HG03139 (cell line): ENCODE results near the gene CD59.
"Not testable (repeated sequence)": the region's sequence is repeated elsewhere in the genome, so short reads cannot be mapped to it uniquely, and the experiment has no call there.

ENCODE experiments used
- ATAC-seq: cut with Tn5 transposase; IDR thresholded peaks from one replicate; pipeline ENCODE4 v1.9.1; 2021; ENCODE audit not compliant: unreplicated experiment

Gene CD59

DNA sequence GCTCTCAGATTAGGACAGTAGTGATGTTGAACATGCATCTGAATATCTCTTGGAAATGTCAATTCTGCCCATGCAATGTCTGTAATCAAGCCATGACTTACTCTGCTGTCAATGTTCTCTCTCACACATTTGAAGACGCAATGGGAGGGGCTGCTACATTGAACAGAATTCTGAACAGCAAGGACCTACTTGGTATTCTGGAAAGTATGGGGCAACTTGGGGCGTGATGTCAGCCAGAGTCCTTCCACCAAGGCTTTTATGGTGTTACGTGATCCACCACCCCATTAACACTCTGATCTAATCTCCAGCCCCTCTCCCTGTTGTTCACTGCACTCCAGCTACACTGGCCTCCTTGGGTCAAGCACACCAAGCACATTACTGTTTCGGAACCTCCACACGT is 7.1 kb upstream of the CD59 start:
- ATAC-seq: no peak

DNA sequence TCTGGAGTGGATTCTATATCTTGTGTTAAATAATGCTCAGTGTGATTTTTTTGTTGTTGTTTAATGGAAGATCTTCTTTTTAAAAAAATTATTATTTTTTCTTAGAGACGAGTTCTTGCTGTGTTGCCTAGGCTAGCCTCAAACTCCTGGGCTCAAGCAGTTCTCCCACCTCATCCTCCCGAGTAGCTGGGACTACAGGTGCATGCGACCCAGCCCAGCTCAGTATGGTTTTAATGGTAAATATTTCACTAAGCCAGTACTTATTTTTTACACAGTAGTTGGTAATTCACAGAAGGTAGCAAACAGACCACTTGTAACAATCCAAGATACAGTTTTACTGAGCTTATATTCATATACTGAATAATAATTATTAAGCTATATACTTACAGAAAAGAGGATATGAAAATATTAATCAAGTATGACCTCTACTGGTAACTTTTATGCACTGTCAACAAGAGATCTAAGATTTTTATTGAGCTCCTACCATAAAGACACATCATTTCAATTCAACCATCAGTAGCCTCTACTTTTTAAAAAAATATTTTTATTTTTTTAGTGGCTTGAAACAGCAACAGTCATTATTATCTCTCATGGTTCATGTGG is 6.1 kb upstream of the CD59 start:
- ATAC-seq: no peak

DNA sequence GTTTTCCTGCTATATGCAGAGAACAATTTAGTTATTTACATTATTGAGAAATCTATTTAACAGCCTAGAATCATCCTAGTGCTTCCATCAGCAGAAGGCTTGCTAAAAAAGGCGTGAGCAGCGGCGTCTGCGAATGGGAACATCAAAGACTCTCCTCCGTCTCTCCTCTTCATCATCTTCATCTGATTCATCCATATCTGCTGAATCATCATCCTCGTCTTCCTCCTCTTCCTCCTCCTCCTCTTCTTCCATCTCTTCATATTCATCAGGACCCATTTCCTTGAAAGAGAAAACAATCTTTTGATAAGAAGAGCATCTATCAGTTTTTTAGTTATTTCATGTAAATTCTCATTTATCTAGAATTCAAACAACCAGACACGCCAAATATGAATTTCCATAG is 5.6 kb upstream of the CD59 start:
- no peak for ATAC-seq

DNA sequence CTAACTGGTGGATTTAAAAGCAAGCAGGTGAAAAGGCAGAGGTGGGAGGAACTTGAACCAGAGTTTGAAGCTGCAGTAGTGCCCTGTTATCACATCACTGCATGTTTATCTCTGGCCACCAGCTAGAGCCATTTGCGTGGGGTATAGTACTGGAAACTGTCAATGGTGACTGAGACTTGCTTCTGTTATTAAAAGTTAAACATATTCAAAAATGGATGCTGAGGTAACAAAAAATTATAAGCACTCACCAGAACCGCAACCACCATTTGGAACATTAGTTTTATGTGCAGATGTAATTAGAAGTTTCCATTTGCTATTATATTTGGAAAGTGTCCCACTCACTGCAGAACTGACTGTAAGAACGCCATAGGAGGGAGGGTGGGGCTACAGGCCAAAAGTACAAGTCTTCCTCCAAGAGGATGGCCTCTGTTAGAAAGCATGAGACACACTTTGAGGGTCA is 1.2 kb upstream of the CD59 start:
- ATAC-seq: no peak

DNA sequence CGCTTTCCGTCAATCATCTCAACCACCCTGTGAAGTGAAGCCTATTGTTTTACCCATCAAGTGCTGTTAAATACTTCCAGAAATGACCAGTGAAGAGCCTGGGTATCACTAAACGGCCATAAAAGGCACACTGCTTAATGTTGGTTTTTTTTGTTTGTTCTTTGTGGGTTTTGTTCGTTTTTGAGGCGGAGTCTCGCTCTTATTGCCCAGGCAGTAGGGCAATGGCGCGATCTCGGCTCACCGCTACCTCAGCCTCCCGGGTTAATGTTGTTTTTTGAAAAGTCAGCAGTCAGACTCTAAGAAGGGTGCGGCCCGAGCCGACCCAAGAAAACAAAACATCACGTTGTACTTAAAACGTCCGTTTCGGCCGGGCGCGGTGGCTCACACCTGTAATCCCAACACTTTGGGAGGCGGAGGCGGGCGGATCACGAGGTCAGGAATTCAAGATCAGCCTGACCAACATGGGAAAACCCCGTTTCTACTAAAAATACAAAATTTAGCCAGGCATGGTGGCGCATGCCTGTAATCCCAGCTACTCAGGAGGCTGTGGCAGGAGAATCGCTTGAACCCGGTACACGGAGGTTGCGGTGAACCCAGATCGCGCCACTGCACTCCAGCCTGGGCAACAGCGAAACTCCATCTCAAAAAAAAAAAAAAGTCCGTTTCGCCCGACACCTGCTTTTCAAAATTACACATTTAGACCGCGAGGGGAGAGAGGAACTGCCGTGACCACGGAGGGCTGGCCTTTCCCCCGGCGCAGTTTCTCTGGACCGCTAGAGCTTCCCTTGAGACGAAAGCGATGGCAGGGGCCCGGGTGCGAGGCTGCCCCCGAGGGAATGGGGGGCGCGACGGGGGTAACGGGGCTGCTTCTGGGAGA is 714 bp downstream of the CD59 start:
- ATAC-seq: peak; percentile 42

DNA sequence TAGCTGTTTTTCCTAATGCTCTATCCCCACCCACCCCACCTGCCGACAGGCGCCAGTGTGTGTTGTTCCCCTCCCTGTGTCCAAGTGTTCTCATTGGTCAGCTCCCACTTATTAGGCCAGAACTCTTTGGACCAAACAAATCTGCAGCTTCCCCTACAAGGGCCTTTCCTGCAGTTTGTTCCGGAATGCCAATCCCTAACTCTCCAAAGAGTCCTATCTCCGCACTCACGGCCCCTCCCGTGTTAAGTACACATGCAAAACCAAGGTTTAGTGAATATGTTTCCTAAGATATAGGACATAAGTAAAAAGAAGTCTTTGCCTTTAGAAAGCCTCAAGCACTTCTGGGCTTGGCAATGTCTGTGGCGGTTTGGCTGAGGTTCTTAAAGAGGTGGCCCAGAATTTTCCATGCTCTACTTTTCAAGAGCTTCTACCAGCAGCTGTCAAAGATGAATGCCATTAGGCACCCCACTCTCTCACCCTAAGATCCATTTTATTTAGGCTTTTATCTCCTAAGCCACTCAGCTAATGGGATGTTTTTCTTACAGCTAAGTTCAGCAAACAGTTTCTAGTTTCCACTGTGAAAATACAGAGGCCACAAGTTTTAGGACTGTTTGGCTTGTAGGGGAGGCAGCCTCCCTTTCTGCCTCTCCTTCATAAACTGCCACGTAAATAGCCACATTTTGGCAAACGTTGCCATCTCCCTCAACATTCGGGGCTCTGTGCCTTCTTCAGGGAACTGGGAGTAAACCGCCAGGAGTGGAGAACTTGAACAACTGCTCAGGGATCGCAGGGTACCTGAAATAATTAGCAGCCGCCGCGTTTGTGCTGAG is 1.6 kb downstream of the CD59 start:
- no peak for ATAC-seq

DNA sequence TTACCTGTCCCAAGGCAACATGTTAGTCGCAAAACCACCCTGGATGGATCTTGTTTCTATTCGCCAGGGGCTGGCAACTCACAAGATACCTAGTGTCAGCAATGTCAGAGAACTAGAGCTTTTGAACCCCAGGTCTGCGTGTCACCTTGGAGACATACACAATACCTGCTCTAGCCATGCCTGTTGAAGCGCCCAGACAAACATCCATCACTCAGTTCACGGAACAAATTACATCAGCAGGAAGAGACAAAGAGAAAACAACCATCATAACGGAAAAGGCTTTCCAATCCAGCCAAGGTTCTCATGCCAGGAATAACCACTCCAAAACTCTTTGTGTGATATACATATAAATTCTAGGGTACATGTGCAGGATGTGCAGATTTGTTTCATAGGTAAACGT is 2.2 kb downstream of the CD59 start:
- ATAC-seq: no peak

DNA sequence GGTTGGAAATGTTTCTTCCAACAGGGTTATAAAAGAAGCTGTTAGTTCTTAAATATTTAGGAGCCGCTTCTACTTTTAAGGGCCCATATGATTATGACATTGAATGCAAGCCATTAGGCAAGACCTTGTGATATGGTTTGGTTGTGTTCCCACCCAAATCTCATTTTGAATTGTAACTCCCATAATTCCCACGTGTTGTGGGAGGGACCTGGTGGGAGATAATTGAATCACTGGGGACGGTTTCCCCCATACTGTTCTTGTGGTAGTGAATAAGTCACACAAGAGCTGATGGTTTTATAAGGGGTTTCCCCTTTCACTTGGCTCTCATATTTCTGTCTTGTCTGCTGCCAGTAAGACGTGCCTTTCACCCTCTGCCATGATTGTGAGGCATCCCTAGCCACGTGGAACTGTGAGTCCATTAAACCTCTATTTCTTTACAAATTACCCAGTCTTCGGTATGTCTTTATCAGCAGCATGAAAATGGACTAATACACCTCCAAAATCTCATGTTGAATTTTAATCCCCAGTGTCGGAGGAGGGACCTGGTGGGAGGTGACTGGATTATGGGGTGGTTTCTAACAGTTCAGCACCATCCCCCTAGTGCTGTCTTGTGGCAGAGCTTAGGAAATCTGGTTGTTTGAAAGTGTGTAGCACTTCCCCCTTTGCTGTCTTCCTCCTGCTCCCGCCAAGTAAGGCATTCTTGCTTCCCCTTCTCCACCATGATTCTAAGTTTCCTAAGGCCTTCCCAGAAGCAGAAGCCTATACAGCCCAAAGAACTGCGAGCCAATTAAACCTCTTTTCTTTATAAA is 4.3 kb downstream of the CD59 start:
- no peak for ATAC-seq

DNA sequence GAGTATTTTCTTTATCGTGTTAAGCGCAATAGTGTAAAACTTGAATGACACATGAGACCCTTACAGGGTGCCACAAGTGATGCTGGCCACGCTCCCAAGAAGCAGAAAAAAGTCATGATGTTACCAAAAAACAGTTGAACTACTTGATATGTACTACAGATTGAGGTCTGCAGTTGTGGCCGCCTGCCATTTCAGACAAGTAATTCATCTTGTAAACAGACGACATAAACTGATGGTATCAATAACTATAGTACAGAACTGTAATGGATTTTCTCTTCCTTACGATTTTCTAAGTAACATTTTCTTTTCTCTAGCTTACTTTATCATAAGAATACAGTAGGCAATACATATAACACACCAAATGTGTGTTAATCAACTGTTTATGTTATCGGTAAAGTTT is 5.5 kb downstream of the CD59 start:
- no peak for ATAC-seq

DNA sequence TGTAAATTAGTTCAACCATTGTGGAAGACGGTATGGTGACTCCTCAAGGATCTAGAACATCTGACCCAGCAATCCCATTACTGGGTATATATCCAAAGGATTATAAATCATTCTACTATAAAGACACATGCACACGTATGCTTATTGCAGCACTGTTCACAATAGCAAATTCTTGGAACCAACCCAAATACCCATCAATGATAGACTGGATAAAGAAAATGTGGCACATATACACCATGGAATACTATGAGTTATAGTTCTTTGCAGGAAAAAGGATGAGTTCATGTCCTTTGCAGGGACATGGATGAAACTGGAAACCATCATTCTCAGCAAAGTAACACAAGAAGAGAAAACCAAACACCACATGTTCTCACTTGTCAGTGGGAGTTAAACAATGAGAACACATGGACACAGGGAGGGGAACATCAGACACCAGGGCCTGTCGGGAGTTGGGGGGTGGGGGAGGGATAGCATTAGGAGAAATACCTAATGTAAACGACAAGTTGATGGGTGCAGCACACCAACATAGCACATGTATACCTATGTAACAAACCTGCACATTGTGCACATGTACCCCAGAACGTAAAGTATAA is 7.1 kb downstream of the CD59 start:
- not testable (repeated sequence) for ATAC-seq

DNA sequence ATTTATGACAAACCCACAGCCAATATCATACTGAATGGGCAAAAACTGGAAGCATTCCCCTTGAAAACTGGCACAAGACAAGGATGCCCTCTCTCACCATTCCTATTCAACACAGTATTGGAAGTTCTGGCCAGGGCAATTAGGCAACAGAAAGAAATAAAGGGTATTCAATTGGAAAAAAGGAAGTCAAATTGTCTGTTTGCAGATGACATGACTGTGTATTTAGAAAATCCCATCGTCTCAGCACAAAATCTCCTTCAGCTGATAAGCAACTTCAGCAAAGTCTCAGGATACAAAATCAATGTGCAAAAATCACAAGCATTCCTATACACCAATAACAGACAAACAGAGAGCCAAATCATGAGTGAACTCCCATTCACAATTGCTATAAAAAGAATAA is 8.7 kb downstream of the CD59 start:
- ATAC-seq: not testable (repeated sequence)

DNA sequence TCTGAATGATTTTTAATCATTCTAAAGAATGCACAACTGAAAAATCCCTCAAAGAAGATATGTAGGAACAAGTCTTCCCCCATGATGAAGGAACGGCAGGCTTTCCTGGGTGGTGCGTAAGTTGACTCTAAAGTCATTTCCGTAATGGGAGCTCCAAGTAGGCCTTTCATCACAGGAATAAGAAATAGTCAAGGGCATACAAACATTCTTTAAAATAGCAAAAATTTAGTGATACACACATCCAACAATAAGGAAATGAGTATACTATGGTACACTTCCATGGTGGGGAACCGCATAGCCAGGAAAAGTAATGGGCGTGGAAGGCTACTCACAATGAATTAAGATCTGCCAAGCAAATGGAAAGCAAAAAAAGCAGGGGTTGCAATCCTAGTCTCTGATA is 10.7 kb downstream of the CD59 start:
- no peak for ATAC-seq

DNA sequence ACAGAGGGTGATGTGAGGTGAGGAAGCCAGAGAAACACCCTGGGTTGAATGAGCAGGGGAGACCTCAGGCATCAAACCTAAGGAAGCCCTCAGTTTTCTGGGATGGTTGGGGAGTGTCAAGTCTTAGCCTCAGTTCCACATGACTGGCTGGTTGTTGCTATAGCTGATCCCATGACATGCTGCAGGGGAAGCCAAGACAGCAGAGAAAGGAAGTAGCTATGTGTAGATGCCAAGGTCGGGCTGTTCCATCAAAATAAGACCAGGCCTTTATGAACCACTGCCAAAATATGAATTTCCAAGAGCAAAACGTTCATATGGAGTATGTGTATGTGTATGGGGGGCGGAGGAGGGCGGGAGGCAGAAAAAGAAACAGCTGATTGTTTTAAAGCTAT is 11.6 kb downstream of the CD59 start:
- no peak for ATAC-seq

DNA sequence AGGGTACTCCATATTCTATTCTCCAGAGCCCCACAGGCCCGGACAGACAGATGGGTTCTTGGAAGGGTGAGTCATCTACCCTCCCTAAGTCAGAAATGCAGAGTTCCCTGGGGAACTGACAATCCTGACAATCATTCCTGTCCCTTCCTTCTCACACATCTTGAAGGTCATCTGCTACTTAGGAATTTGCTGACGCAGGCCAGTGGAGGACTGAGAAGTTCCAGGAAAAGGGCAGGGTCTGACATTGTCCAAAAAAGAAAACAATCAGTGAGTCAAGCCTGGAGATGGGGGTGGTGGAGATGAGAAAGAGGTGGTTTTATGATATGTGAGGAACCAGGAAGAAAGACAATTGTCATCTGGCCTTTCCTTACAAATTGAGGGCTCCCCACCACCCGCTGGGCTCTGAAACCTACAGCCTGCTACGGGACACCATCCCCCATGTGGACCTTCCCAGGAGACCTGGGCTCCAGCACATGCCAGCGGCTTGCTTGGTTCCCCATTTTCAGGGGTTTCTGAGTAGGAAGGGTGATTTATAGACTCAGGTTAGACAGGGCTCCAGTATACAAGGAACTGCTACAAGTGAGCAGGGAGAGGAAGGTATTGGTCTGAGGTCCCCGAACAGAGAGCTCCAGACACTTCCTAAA is 12.9 kb downstream of the CD59 start:
- no peak for ATAC-seq

DNA sequence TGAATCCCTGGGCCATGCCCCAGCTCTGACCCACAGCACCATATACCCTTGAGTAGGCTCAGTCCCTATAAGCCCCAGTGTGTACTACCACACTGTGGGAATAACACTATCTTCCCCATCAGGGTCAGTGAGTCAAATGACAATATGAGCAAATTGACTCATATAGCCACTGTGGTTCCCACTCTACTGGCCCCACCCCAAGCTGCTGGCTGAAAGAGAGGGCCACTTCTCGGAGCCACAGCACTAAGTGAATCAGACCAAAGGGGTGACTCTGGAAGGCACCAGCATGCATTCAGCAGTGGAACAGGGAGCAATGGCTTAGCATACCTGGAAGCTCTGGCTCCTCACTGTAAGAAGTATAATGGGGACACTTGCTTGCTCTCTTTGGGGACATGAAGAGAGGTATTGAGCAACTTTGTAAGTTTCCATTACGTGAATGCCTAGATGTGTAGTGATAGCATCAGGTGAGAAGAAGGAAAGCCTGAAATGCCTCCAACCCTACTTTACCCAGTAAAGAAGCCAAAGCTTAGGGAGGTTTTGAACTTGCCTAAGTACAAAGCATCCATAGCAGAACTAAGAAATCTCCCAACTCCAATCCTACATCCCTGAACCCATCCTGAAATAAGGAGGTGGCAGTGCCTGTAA is 13.5 kb downstream of the CD59 start:
- ATAC-seq: no peak

DNA sequence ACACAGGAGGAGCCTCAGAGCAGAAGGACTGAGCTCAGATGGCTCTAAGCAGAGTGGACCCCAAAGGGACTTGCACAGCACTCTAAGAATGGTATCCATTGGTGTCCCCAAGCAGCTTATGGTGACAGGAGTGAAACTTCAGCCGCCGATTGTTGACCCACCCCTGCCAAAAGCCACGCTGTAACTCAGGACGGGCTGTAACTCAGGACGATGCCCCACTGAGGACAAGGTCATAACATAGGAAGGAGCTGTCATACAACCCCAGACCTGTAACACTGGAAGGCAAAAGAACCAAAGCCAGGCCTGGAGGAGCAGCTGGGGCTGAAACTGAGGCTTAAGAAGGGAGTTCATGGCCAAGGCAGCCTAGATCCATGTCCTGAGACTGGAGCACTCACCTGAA is 14.2 kb downstream of the CD59 start:
- no peak for ATAC-seq

DNA sequence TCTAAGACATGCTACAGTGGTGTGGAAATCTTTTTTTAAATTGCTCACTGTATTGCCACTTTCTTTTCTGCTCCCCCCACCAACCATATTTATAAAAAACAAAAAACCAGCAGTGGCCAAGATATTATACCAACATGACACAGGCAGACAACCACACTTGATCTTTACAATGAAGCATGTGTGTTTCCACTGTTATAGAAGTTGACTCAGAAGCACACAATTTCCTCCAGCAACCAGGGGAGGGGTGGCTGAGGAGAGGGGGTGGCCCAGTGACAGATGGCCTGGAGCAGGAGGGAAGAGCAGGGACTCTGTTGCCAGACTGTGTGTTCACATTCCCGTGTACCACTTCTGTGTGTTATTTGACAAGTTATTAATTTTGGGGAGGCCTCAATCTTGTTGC is 14.8 kb downstream of the CD59 start:
- ATAC-seq: no peak

DNA sequence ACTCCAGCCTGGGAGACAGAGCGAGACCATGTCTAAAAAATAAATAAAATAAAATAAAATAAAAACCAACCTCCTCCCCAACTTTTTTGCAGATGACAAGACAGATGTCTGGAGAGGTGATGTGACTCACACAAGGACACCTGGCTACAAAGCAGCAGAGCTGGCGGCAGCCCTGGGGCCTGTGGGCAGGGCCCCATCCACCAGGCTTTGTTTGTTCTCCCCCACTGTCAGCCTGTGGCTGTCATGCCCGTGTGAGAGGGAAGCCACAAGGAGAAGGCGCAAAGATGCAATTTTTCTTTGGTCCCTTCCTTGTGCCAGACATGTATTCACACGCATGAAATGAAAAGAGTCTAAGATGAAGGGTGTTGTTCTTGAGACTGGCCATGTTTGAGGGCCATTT is 16.6 kb downstream of the CD59 start:
- no peak for ATAC-seq

DNA sequence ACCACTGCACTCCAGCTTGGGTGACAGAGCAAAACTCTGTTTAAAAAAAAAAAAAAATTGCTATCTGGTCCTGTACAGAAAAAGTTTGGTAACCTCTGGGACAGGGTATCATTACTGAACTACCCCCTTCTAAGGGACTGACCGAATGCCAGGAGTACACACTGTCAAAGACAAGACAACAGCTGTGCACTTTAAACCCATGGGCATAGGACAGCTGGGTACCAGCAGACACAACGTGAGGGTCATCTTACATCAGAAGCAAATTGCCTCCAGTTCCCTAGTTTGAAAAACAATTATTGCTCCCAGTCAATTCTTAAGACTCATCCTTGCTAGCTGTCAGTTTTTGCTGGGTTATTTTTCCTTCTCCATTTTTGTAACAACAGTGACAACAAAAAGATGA is 17.8 kb downstream of the CD59 start:
- ATAC-seq: no peak

DNA sequence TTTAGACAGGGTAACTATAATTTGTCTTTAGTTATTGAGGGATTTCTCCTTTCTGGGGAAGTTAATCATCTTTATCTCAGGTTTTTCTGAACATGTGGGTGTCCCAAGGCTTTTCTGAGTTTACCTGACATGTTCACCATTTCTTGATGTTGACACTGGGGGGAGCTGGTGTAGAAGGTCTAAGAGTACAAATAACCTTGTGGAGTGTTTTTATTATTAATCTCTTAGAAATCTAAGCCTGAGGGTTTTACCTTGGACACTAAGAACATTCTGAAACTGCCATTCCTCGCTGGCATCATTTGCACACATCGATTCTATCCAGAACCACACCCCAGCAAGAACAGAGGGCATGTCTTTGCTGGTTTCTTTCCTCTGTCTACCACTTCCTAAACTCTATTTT is 20.0 kb downstream of the CD59 start:
- ATAC-seq: no peak
